WTC11 (cell line): ENCODE measurements around the gene SLC38A6. TPM values are rescaled to one million over a fixed set of nuclear protein-coding genes. Genes with fewer than 3 reads are reported as not detected.

Experiments
- ATAC-seq: fragments of 200-7000 bp; cut with Tn5 transposase; 2 replicates; pipeline ENCODE4 v1.10.0; 2021; ENCODE audit warnings: mild to moderate bottlenecking, moderate library complexity
- CTCF ChIA-PET: fragments of 300-600 bp; sonication (Branson Sonifier 250); formaldehyde crosslinking; loops from one replicate; lab custom pipeline; 2021; ENCODE audit warnings: antibody characterized with exemption; lab: Charles Lee
- POLR2A ChIA-PET: fragments of 350-600 bp; sonication (Branson Sonifier 250); formaldehyde crosslinking; loops from one replicate; lab custom pipeline; 2021; ENCODE audit warnings: antibody characterized with exemption; lab: Charles Lee
- DNase-seq: peaks from one replicate; pipeline ENCODE4 v3.0.0; 2021; ENCODE audit warnings: low spot score
- H3K27ac Mint-ChIP-seq: 2 replicates; pipeline ENCODE4 v1.8.0; 2021; ENCODE audit warnings: mixed read lengths
- H3K27me3 Mint-ChIP-seq: 2 replicates; pipeline ENCODE4 v1.8.0; 2021; ENCODE audit warnings: low read depth, mild to moderate bottlenecking, moderate library complexity, mixed read lengths
- H3K36me3 Mint-ChIP-seq: 2 replicates; pipeline ENCODE4 v1.8.0; 2021; ENCODE audit warnings: mixed read lengths
- H3K4me1 Mint-ChIP-seq: 2 replicates; pipeline ENCODE4 v1.8.0; 2022; ENCODE audit warnings: mixed read lengths
- H3K4me3 Mint-ChIP-seq: 2 replicates; pipeline ENCODE4 v1.8.0; 2021; ENCODE audit warnings: mild to moderate bottlenecking, moderate library complexity, mixed read lengths
- H3K9me3 Mint-ChIP-seq: 2 replicates; pipeline ENCODE4 v1.8.0; 2021; ENCODE audit warnings: mixed read lengths
- FOXK1 ChIP-seq: sonication (generic); formaldehyde crosslinking; IDR thresholded peaks from 2 replicates; pipeline ENCODE4 v1.8.0; 2022; ENCODE audit warnings: mild to moderate bottlenecking, moderate library complexity, missing genetic modification reagents
- HMGA2 ChIP-seq: fragments of 250-450 bp; sonication (Bioruptor Pico); IDR thresholded peaks from 2 replicates; pipeline ENCODE4 v1.4.0; 2021; ENCODE audit warnings: mild to moderate bottlenecking, moderate library complexity
- JUN ChIP-seq: sonication (generic); formaldehyde crosslinking; IDR thresholded peaks from 2 replicates; pipeline ENCODE4 v1.8.0; 2023; ENCODE audit warnings: mild to moderate bottlenecking, missing genetic modification reagents
- OVOL2 ChIP-seq: fragments of 250-450 bp; sonication (Bioruptor Pico); IDR thresholded peaks from 2 replicates; pipeline ENCODE4 v1.9.0; 2021; ENCODE audit warnings: mild to moderate bottlenecking, borderline replicate concordance
- ZBTB21 ChIP-seq: sonication (generic); formaldehyde crosslinking; IDR thresholded peaks from 2 replicates; pipeline ENCODE4 v1.8.1; 2023; ENCODE audit warnings: mild to moderate bottlenecking, missing genetic modification reagents, borderline replicate concordance
- ZNF317 ChIP-seq: sonication (generic); formaldehyde crosslinking; IDR thresholded peaks from 2 replicates; pipeline ENCODE4 v1.8.1; 2023; ENCODE audit warnings: low read depth, mild to moderate bottlenecking, moderate library complexity, missing genetic modification reagents, borderline replicate concordance
- ZNF396 ChIP-seq: fragments of 250-450 bp; sonication (Bioruptor Pico); IDR thresholded peaks from 2 replicates; pipeline ENCODE4 v1.8.0; 2021; ENCODE audit warnings: mild to moderate bottlenecking, moderate library complexity, borderline replicate concordance
- total RNA-seq: library from RNA; stranded (reverse); gene quantifications from 3 replicates; pipeline ENCODE4 v1.2.3, GENCODE V29; 2021
- TF ChIP-seq, protein P1 (sequence below): fragments of 250-450 bp; sonication (Bioruptor Pico); IDR thresholded peaks from 2 replicates; pipeline ENCODE4 v1.9.0; 2021; ENCODE audit warnings: mild to moderate bottlenecking
- TF ChIP-seq, protein P2 (sequence below): sonication (generic); formaldehyde crosslinking; IDR thresholded peaks from 2 replicates; pipeline ENCODE4 v1.8.0; 2023; ENCODE audit warnings: missing genetic modification reagents, mild to moderate bottlenecking, borderline replicate concordance
- TF ChIP-seq, protein P3 (sequence below): fragments of 250-450 bp; sonication (Bioruptor Pico); IDR thresholded peaks from 2 replicates; pipeline ENCODE4 v1.9.0; 2021; ENCODE audit warnings: moderate library complexity, mild to moderate bottlenecking, inconsistent platforms, borderline replicate concordance
- TF ChIP-seq, protein P4 (sequence below): fragments of 250-450 bp; sonication (Bioruptor Pico); IDR thresholded peaks from 2 replicates; pipeline ENCODE4 v2.1.2; 2022; ENCODE audit warnings: mild to moderate bottlenecking, moderate library complexity
- TF ChIP-seq, protein P5 (sequence below): sonication (generic); formaldehyde crosslinking; IDR thresholded peaks from 2 replicates; pipeline ENCODE4 v1.8.0; 2023; ENCODE audit warnings: mild to moderate bottlenecking, missing genetic modification reagents
- TF ChIP-seq, protein P6 (sequence below): sonication (generic); formaldehyde crosslinking; IDR thresholded peaks from 2 replicates; pipeline ENCODE4 v1.8.1; 2023; ENCODE audit warnings: mild to moderate bottlenecking, missing genetic modification reagents, moderate library complexity
- TF ChIP-seq, protein P7 (sequence below): sonication (generic); formaldehyde crosslinking; IDR thresholded peaks from 2 replicates; pipeline ENCODE4 v1.8.1; 2022; ENCODE audit warnings: mild to moderate bottlenecking, missing genetic modification reagents, moderate library complexity, borderline replicate concordance
- TF ChIP-seq, protein P8 (sequence below): sonication (generic); formaldehyde crosslinking; IDR thresholded peaks from 2 replicates; pipeline ENCODE4 v1.8.0; 2022; ENCODE audit warnings: mild to moderate bottlenecking, missing genetic modification reagents
- TF ChIP-seq, protein P9 (sequence below): sonication (generic); formaldehyde crosslinking; IDR thresholded peaks from 2 replicates; pipeline ENCODE4 v1.8.1; 2022; ENCODE audit warnings: low read depth, missing genetic modification reagents, borderline replicate concordance

SLC38A6 gene
- total RNA-seq, 1 experiment from 2014 or later, result 8.7 TPM

DNA sequence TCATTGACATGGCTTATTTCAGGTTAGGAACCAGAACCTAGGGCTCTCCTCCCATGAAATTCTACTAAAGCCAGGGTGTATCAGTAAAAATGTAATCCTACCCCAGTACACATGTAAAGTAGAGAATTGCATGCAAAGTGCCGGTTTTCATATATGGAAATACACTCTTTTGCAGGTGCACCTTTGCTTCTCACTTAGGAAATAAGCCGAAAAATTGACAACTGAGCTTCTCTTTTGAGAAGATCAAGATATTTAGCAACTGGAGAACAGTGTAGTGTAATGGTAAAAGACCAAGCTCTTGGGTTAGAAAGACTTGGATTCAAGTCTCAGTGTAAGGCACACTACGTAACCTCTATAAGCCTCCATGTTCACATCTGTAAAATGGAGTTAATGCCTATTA lies 82.4 kb downstream of the SLC38A6 start:
- ChIA-PET CTCF (interaction anchor here (0.6 kb wide), 1 partner anchor 430 kb away, joined by 4 read pairs; no protein-coding TSS in a partner anchor), POLR2A (no interaction called here)
- no peaks in the 10 kb centered on the region for H3K27me3 Mint-ChIP-seq
- H3K9me3 Mint-ChIP-seq, result peaks cover 8% of the 10 kb centered on the region
- H3K36me3 Mint-ChIP-seq, result peaks cover 13% of the 10 kb centered on the region
- TF ChIP-seq, protein P1, sequence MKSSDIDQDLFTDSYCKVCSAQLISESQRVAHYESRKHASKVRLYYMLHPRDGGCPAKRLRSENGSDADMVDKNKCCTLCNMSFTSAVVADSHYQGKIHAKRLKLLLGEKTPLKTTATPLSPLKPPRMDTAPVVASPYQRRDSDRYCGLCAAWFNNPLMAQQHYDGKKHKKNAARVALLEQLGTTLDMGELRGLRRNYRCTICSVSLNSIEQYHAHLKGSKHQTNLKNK (CRISPR knock-in tag), result no peak
- TF ChIP-seq HMGA2 (CRISPR knock-in tag) (no peak), ZNF317 (CRISPR knock-in tag) (no peak)
- TF ChIP-seq, protein P2, sequence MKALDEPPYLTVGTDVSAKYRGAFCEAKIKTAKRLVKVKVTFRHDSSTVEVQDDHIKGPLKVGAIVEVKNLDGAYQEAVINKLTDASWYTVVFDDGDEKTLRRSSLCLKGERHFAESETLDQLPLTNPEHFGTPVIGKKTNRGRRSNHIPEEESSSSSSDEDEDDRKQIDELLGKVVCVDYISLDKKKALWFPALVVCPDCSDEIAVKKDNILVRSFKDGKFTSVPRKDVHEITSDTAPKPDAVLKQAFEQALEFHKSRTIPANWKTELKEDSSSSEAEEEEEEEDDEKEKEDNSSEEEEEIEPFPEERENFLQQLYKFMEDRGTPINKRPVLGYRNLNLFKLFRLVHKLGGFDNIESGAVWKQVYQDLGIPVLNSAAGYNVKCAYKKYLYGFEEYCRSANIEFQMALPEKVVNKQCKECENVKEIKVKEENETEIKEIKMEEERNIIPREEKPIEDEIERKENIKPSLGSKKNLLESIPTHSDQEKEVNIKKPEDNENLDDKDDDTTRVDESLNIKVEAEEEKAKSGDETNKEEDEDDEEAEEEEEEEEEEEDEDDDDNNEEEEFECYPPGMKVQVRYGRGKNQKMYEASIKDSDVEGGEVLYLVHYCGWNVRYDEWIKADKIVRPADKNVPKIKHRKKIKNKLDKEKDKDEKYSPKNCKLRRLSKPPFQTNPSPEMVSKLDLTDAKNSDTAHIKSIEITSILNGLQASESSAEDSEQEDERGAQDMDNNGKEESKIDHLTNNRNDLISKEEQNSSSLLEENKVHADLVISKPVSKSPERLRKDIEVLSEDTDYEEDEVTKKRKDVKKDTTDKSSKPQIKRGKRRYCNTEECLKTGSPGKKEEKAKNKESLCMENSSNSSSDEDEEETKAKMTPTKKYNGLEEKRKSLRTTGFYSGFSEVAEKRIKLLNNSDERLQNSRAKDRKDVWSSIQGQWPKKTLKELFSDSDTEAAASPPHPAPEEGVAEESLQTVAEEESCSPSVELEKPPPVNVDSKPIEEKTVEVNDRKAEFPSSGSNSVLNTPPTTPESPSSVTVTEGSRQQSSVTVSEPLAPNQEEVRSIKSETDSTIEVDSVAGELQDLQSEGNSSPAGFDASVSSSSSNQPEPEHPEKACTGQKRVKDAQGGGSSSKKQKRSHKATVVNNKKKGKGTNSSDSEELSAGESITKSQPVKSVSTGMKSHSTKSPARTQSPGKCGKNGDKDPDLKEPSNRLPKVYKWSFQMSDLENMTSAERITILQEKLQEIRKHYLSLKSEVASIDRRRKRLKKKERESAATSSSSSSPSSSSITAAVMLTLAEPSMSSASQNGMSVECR, result no peak
- TF ChIP-seq, protein P3, sequence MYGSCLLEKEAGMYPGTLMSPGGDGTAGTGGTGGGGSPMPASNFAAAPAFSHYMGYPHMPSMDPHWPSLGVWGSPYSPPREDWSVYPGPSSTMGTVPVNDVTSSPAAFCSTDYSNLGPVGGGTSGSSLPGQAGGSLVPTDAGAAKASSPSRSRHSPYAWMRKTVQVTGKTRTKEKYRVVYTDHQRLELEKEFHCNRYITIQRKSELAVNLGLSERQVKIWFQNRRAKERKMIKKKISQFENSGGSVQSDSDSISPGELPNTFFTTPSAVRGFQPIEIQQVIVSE, result no peak
- TF ChIP-seq, protein P4, sequence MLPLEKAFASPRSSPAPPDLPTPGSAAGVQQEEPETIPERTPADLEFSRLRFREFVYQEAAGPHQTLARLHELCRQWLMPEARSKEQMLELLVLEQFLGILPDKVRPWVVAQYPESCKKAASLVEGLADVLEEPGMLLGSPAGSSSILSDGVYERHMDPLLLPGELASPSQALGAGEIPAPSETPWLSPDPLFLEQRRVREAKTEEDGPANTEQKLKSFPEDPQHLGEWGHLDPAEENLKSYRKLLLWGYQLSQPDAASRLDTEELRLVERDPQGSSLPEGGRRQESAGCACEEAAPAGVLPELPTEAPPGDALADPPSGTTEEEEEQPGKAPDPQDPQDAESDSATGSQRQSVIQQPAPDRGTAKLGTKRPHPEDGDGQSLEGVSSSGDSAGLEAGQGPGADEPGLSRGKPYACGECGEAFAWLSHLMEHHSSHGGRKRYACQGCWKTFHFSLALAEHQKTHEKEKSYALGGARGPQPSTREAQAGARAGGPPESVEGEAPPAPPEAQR (CRISPR knock-in tag), result no peak
- TF ChIP-seq, protein P5, sequence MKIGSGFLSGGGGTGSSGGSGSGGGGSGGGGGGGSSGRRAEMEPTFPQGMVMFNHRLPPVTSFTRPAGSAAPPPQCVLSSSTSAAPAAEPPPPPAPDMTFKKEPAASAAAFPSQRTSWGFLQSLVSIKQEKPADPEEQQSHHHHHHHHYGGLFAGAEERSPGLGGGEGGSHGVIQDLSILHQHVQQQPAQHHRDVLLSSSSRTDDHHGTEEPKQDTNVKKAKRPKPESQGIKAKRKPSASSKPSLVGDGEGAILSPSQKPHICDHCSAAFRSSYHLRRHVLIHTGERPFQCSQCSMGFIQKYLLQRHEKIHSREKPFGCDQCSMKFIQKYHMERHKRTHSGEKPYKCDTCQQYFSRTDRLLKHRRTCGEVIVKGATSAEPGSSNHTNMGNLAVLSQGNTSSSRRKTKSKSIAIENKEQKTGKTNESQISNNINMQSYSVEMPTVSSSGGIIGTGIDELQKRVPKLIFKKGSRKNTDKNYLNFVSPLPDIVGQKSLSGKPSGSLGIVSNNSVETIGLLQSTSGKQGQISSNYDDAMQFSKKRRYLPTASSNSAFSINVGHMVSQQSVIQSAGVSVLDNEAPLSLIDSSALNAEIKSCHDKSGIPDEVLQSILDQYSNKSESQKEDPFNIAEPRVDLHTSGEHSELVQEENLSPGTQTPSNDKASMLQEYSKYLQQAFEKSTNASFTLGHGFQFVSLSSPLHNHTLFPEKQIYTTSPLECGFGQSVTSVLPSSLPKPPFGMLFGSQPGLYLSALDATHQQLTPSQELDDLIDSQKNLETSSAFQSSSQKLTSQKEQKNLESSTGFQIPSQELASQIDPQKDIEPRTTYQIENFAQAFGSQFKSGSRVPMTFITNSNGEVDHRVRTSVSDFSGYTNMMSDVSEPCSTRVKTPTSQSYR (CRISPR knock-in tag), result no peak
- H3K4me1 Mint-ChIP-seq, result peaks cover 21% of the 10 kb centered on the region
- H3K4me3 Mint-ChIP-seq, result no peak overlapping the region
- DNase-seq (no peak), ATAC-seq (no peak)
- H3K27ac Mint-ChIP-seq, result no peak overlapping the region

DNA sequence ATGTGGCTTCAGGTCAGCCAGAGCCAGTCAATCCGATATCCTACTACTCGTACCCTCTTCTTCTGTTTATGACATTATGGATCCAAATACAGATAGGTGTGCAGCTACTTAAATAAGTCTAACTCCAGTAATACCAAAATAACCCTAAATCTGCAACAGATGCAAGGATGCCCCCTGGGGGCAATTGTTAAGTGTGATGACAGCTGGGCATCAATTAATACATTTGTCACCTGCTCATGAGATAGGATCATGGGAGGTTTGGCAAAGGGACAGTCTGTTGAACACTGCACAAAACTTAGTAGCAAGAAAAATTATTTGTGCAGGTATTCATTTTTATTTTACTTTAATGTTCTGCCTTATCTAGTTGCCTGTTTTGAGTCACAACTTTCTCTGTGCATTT lies 83.2 kb downstream of the SLC38A6 start:
- DNase-seq, result no peak
- ATAC-seq, result no peak
- no peak overlapping the region for H3K4me3 Mint-ChIP-seq
- H3K4me1 Mint-ChIP-seq, result peaks cover 21% of the 10 kb centered on the region
- ChIA-PET CTCF (interaction anchor here (0.6 kb wide), 1 partner anchor 431 kb away, joined by 4 read pairs; no protein-coding TSS in a partner anchor), POLR2A (no interaction called here)
- no peak overlapping the region for H3K27ac Mint-ChIP-seq
- H3K9me3 Mint-ChIP-seq, result peaks cover 8% of the 10 kb centered on the region
- no peaks in the 10 kb centered on the region for H3K27me3 Mint-ChIP-seq
- peaks cover 13% of the 10 kb centered on the region for H3K36me3 Mint-ChIP-seq
- TF ChIP-seq, protein P6, sequence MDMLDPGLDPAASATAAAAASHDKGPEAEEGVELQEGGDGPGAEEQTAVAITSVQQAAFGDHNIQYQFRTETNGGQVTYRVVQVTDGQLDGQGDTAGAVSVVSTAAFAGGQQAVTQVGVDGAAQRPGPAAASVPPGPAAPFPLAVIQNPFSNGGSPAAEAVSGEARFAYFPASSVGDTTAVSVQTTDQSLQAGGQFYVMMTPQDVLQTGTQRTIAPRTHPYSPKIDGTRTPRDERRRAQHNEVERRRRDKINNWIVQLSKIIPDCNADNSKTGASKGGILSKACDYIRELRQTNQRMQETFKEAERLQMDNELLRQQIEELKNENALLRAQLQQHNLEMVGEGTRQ (CRISPR knock-in tag), result no peak
- no peak for TF ChIP-seq ZBTB21 (CRISPR knock-in tag)
- TF ChIP-seq, protein P7, sequence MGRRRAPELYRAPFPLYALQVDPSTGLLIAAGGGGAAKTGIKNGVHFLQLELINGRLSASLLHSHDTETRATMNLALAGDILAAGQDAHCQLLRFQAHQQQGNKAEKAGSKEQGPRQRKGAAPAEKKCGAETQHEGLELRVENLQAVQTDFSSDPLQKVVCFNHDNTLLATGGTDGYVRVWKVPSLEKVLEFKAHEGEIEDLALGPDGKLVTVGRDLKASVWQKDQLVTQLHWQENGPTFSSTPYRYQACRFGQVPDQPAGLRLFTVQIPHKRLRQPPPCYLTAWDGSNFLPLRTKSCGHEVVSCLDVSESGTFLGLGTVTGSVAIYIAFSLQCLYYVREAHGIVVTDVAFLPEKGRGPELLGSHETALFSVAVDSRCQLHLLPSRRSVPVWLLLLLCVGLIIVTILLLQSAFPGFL (CRISPR knock-in tag), result no peak
- TF ChIP-seq FOXK1 (CRISPR knock-in tag), result no peak
- TF ChIP-seq OVOL2 (CRISPR knock-in tag), result no peak
- TF ChIP-seq, protein P8, sequence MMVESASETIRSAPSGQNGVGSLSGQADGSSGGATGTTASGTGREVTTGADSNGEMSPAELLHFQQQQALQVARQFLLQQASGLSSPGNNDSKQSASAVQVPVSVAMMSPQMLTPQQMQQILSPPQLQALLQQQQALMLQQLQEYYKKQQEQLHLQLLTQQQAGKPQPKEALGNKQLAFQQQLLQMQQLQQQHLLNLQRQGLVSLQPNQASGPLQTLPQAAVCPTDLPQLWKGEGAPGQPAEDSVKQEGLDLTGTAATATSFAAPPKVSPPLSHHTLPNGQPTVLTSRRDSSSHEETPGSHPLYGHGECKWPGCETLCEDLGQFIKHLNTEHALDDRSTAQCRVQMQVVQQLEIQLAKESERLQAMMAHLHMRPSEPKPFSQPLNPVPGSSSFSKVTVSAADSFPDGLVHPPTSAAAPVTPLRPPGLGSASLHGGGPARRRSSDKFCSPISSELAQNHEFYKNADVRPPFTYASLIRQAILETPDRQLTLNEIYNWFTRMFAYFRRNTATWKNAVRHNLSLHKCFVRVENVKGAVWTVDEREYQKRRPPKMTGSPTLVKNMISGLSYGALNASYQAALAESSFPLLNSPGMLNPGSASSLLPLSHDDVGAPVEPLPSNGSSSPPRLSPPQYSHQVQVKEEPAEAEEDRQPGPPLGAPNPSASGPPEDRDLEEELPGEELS, result no peak
- TF ChIP-seq JUN, result no peak
- TF ChIP-seq, protein P9, sequence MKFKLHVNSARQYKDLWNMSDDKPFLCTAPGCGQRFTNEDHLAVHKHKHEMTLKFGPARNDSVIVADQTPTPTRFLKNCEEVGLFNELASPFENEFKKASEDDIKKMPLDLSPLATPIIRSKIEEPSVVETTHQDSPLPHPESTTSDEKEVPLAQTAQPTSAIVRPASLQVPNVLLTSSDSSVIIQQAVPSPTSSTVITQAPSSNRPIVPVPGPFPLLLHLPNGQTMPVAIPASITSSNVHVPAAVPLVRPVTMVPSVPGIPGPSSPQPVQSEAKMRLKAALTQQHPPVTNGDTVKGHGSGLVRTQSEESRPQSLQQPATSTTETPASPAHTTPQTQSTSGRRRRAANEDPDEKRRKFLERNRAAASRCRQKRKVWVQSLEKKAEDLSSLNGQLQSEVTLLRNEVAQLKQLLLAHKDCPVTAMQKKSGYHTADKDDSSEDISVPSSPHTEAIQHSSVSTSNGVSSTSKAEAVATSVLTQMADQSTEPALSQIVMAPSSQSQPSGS (CRISPR knock-in tag), result no peak
- no peak for TF ChIP-seq ZNF396 (CRISPR knock-in tag)
